ENCODE results near the gene HNRNPA1L2.
A peak's percentile ranks its signal among the peaks of the same experiment; 100 is the strongest.
"Not testable (repeated sequence)": the region's sequence is repeated elsewhere in the genome, so short reads cannot be mapped to it uniquely, and the experiment has no call there.

The HNRNPA1L2 gene

GRCh38 chr13:52650731-52651130 is 8.5 kb downstream of the HNRNPA1L2 start:
- no peak for DNase-seq

GRCh38 chr13:52651897-52652195 is 9.6 kb downstream of the HNRNPA1L2 start:
- no peak for DNase-seq

DNA sequence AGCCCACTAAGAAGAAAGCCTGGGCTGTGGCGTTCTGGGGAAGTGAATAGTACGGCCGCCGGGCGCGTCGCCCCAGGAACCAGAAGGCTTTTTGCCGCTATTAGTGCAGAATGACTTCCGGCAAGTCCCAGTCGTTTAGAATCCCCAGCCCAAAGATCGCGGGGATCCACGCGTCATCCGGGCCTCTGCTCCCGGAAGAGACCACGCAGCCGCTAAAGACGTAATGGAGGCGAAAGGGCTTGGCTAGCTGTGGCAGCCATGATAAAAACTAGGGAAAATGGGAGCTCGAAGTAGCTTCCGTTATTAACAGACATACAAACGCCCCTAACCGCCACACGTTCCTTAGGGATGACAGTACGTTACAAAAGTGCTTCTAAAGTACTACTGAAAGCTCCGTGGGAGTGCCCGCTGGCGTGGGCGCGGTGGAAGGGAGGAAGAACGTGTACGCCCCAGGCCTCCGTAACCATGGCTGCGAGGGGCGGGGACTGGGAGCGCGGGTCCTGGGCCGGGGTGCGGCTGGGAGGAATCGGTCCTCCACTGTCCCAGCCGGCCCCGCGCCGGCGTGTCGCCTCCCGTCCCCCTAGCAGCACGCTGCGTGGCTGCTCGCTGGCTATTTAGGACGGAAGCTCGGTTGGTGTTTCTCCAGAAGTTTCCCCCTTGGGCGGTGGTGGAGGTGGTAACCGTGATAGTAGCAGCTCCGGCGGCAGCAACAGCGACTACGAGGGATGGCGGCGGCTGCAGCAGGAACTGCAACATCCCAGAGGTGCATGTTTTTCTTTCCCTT is 10.2 kb downstream of the HNRNPA1L2 start, which contains the start of gene SUGT1:
Gene SUGT1, plus strand, starts transcription at position 641 of the 784 bp plus-strand sequence. Its CDS starts 85 bp downstream, at position 726.
- DNase-seq = peak; percentile 96

DNA sequence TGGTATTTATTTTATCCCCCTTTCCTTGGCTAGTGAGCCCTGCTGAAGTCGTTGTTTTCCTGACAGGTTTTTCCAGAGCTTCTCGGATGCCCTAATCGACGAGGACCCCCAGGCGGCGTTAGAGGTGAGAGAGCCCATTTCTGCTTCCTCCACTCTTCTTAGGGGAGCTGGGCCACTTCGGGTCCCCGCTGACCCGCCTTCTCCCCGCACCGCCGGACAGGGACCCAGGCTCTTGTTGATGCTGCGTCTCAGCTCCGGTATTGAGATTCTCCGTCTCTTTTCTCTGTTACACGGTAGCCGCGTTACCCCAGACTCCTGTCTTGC is 10.7 kb downstream of the HNRNPA1L2 start:
- DNase-seq = no peak

DNA sequence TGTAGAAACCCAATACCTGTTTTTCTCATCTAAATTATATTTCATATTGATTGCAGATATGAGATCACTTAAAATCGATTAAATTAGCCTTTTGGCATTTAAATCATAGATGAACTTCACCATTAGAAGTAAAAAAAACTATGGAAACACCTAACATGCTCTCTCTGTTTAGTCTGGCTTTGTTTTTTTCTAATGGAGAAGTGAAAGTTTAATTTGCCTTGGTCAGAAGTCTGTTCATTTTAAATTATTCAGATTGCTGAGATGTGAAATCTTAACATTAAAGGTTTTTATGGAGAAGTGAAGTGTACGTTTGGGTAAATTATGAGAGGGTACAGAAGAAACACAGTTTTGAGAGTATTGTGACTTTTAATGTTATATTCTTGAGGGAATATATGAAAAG is 17.1 kb downstream of the HNRNPA1L2 start:
- no peak for DNase-seq

DNA sequence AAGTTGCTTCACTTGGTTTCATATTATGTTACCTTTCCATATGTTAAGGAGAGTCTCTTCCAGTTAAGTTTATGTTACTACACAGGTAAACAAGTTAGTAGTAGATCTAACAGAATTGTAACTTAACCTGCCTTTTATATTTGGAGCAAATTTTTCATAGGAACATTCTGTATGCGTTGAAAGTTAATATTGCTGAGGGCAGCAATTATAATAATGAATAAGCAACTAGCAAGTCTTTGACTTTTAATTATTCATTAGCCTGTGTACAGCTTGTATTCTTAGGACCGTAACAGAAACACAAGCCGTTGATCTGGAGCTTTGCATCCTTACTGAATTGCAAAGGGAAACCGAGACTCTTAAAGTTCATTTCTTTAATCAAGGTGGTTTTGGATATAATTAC is 22.0 kb downstream of the HNRNPA1L2 start:
- DNase-seq = no peak

- no peak for DNase-seq
Observed at GRCh38 chr13:52665325-52665724, 23.1 kb downstream of the HNRNPA1L2 start.

DNA sequence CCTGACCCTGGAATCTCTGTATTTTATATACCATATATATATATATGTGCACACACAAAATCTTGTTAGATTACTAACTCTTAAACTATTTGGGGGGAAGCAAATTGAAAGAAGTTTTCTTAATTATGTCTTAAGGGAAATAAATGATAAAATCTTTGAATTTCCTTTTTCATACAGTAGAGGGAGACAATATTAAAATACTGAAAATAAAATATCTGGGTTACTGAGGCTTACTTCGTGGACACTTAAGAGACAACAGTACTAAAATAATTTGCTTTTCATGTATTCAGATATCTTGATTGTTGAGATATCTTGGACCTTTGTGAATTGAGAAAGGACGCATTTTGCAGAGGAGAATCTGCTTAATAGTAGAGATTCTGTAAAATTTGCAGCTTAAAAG is 27.4 kb downstream of the HNRNPA1L2 start:
- DNase-seq = no peak

DNA sequence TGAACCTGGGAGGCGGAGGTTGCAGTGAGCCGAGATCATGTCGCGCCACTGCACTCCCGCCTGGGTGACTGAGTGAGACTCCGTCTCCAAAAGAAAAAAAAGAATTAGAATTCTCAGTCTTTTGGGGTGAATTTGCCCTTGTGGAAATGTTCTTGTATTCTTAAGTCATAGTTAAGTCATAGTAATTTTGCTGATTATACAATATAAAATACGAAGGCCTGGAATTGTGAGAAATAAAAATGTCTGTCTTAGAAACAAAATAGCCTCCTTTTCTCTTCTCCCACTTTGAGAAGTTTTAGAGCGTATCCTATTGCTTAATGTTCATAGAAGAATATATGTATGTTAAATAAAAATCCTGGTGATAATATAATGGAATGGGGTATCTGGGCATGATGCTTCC is 28.5 kb downstream of the HNRNPA1L2 start:
- no peak for DNase-seq

- DNase-seq = no peak
Observed at GRCh38 chr13:52673465-52673864, 31.2 kb downstream of the HNRNPA1L2 start.

DNA sequence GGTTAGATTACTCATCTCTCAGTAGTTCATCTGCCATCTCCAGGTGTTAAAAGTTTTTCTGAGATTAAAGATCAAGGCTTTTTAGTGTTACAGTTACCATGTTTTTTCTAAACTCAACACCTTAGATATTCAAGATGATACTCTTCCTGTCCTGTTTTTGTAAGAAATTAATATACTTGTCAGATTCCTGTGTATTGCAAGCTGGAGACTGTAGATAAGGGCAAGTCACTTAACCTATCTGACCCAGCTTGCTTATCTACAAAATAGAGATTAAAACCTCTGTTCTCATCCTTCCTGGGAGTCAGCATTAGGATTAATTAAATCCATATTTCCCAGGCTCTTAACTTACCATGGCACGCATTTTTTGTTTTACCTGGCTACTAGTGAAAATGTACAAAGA is 35.6 kb downstream of the HNRNPA1L2 start:
- DNase-seq = no peak

GRCh38 chr13:52685806-52686205 is 43.6 kb downstream of the HNRNPA1L2 start:
- DNase-seq = not testable (repeated sequence)

DNA sequence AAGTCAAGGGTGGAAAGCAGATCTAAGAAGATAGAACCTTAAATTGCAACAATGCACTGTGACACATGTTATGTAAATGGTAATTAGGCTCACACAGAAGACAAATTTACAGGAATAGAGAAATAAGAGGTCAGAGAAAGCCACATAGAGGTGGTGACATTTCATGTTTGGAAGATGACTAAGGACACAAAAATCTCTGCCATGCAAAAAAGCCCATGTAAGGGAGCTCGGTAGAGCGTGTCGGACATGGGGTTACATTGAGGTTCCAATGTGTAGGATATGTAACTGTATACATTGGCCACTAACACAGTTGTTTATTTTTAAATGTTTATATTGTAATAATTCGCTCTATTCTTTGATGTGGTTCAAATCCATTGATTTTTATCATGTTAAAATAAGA is 44.1 kb downstream of the HNRNPA1L2 start:
- no peak for DNase-seq
